IPS-20b (cell line): Measurements from ENCODE around the gene NPR1.

ENCODE experiments used
- H3K27ac ChIP-seq: one replicate; pipeline ENCODE4 v1.5.1; 2013; ENCODE audit warnings: low read length
- H3K27me3 ChIP-seq: 2 replicates; pipeline ENCODE4 v1.6.1; 2013; ENCODE audit warnings: mild to moderate bottlenecking, low read length, inconsistent platforms; ENCODE audit not compliant: insufficient read depth
- H3K36me3 ChIP-seq: 2 replicates; pipeline ENCODE4 v1.6.1; 2013; ENCODE audit warnings: low read depth, mild to moderate bottlenecking, inconsistent platforms, low read length, moderate library complexity; ENCODE audit not compliant: insufficient read depth
- H3K4me1 ChIP-seq: 2 replicates; pipeline ENCODE4 v1.6.1; 2013; ENCODE audit warnings: mild to moderate bottlenecking, control low read depth, inconsistent platforms, low read length, moderate library complexity; ENCODE audit not compliant: insufficient read depth
- H3K4me3 ChIP-seq: 2 replicates; pipeline ENCODE4 v1.5.1; 2013; ENCODE audit warnings: mild to moderate bottlenecking, low read length, inconsistent platforms
- H3K9ac ChIP-seq: 2 replicates; pipeline ENCODE4 v1.6.1; 2013; ENCODE audit warnings: low read depth, mild to moderate bottlenecking, inconsistent platforms, low read length, moderate library complexity
- H3K9me3 ChIP-seq: 2 replicates; pipeline ENCODE4 v1.6.1; 2013; ENCODE audit warnings: mild to moderate bottlenecking, low read depth, low read length, inconsistent platforms; ENCODE audit not compliant: insufficient read depth

NPR1 gene

DNA sequence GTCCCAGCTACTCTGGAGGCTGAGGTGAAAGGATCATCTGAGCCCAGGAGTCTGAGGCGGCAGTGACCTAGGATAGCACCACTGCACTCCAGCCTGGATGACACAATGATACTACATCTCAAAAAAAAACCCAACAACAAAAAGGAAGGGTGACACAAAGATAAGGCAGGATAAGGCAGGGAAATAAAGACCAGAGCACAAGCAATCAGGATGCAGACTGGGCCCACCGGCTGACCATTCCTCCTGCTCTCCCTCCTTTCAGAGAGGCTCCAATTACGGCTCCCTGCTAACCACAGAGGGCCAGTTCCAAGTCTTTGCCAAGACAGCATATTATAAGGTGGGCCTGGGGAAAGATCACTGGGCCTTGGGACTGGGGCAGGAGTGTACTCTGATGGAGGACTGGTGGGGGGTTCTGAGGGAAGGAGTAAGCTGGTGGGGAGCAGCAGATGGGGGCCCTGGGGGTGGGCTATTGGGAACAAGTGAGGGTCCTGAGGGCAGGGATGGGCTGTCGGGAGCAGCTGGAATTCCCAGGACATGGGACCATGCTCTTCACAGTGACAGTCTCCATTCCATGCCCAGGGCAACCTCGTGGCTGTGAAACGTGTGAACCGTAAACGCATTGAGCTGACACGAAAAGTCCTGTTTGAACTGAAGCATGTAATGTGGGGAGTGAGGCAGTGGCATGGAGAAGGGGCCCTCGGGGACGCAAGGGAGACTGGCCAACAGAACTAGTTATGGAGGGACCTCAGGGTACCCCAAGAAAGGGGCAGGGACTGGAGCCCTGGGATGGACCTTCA lies 7.3 kb downstream of the NPR1 start:
- Histone ChIP-seq H3K4me1 (peaks cover 1% of the 10 kb centered on the region; the same call in 1 of the 2 replicates), H3K27ac (no peak overlapping the region), H3K9me3 (no peaks in the 10 kb centered on the region), H3K9ac (no peak overlapping the region), H3K27me3 (peaks cover 11% of the 10 kb centered on the region), H3K4me3 (no peak overlapping the region), H3K36me3 (peaks cover 19% of the 10 kb centered on the region; the same call in 1 of the 2 replicates)

DNA sequence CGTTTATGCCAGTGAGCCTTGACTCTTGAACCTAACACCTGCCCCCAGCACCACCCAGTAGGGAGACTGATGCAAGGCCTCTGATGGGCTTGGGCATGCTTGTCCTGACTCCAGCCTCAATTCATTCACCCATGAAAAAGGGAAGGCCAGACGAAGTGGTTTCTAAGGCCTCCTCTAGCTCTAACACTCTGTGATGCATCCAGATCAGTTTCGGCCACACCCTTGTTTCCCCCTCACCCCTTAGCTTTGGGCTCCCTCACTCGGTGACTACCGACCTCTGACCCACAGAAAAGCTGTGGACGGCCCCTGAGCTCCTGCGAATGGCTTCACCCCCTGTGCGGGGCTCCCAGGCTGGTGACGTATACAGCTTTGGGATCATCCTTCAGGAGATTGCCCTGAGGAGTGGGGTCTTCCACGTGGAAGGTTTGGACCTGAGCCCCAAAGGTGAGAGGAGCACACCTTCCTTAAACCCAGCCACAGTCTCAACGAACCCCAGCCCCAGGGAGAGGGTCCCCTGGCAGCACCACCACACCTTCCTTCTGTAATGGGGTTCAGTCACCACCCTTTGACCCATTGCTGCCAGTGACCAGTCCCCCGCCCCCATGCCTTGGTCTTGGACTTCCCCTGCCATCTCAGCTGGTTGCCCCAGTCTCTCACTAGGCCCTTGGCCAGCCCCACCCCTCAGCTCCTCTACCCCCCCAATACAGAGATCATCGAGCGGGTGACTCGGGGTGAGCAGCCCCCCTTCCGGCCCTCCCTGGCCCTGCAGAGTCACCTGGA lies 9.0 kb downstream of the NPR1 start:
- no peaks in the 10 kb centered on the region for H3K27me3 ChIP-seq
- H3K9ac ChIP-seq: no peak overlapping the region
- no peaks in the 10 kb centered on the region for H3K9me3 ChIP-seq
- H3K4me1 ChIP-seq: no peaks in the 10 kb centered on the region
- no peak overlapping the region for H3K27ac ChIP-seq
- no peak overlapping the region for H3K4me3 ChIP-seq
- peaks cover 15% of the 10 kb centered on the region; the same call in 1 of the 2 replicates for H3K36me3 ChIP-seq

- H3K4me1 ChIP-seq: no peaks in the 10 kb centered on the region
- no peak overlapping the region for H3K9ac ChIP-seq
- H3K36me3 ChIP-seq: peaks cover 11% of the 10 kb centered on the region; the same call in 1 of the 2 replicates
- H3K27ac ChIP-seq: no peak overlapping the region
- H3K9me3 ChIP-seq: no peaks in the 10 kb centered on the region
- H3K27me3 ChIP-seq: no peaks in the 10 kb centered on the region
- H3K4me3 ChIP-seq: no peak overlapping the region
Observed at GRCh38 chr1:153688276-153688675, 9.8 kb downstream of the NPR1 start.

- no peaks in the 10 kb centered on the region for H3K4me1 ChIP-seq
- no peak overlapping the region; the same call in 1 of the 2 replicates for H3K9ac ChIP-seq
- H3K27me3 ChIP-seq: no peaks in the 10 kb centered on the region
- H3K36me3 ChIP-seq: peaks cover 9% of the 10 kb centered on the region; the same call in 1 of the 2 replicates
- no peak overlapping the region for H3K4me3 ChIP-seq
- no peaks in the 10 kb centered on the region for H3K9me3 ChIP-seq
- H3K27ac ChIP-seq: no peak overlapping the region
Observed at GRCh38 chr1:153688736-153689328, 10.3 kb downstream of the NPR1 start.

GRCh38 chr1:153693466-153693865 lies 15.0 kb downstream of the NPR1 start:
- Histone ChIP-seq H3K27me3 (no peaks in the 10 kb centered on the region), H3K9ac (no peak overlapping the region), H3K27ac (no peak overlapping the region), H3K4me1 (peaks cover 15% of the 10 kb centered on the region; the same call in 1 of the 2 replicates), H3K36me3 (no peaks in the 10 kb centered on the region; the same call in 1 of the 2 replicates), H3K9me3 (no peaks in the 10 kb centered on the region), H3K4me3 (no peak overlapping the region)

DNA sequence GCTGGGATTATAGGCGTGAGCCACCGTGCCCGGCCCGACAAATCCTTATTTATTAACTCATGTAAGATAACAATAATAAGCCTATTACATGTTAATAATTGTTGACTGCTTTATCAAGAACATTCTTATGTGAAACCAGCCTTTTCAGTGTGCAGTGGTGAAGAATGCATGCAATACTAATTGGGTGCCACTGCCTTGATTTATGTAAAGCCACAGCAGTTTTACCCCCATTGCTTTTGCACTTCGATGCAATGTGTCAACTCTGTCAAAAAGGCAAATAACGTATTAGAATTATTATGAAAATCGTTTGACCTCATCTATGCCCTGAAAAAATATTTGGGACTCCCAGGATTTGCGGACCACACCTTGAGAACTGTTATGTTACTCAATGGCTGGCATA lies 18.3 kb downstream of the NPR1 start:
- no peaks in the 10 kb centered on the region for H3K9me3 ChIP-seq
- H3K4me1 ChIP-seq: peaks cover 24% of the 10 kb centered on the region
- no peaks in the 10 kb centered on the region for H3K27me3 ChIP-seq
- H3K4me3 ChIP-seq: no peak overlapping the region
- no peaks in the 10 kb centered on the region for H3K36me3 ChIP-seq
- H3K27ac ChIP-seq: no peak overlapping the region
- peak overlapping the region; percentile 77; the same call in 1 of the 2 replicates for H3K9ac ChIP-seq

- Histone ChIP-seq H3K9me3 (no peaks in the 10 kb centered on the region), H3K9ac (peak overlapping the region; percentile 77; the same call in 1 of the 2 replicates)
Observed at GRCh38 chr1:153697191-153698019, 18.9 kb downstream of the NPR1 start.

DNA sequence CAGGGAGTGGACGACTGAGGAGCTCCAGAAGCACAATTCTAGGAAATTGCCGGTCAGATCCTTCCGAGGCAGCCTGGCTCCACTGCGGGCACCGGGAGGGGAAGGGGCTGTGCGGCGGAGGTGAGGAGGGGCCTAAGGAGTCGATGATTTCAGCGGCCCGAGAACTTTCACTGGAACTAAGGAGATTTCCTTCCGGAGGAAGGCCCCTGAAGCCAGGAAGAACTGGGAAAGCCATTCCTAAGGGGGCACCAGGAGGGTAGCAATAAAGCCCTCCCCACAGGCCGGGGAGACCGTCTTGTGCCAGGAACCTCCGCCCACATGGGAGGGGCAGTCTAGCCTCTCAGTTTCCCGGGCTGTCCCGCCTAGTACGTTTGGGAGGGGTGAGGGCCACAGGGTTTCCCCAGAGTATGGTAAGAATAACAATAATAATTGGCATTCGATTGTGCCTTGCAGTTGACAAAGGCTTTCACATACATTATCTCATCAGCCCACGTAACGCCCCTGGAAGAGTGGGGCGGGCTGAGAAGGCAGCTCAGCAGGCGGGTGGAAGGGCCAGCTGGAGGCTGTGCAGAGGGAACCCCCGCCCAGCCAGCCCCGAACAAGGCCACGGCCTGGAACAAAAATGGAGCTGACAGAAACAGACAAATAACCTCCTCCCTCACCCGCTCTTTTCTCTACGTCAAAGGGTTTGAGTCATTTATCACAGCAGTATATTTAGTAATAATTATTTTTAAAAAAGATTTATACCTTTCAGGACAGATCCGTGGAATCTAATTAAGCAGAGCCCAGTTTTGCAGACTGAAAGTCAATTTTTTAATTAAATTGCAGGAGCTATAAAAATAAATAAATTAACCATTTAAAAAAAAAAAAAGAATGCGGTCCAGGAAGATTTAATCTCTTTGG lies 19.8 kb downstream of the NPR1 start:
- Histone ChIP-seq H3K4me1 (peaks cover 24% of the 10 kb centered on the region), H3K4me3 (peak overlapping the region; percentile 47; the same call in 1 of the 2 replicates), H3K36me3 (no peaks in the 10 kb centered on the region), H3K27me3 (no peaks in the 10 kb centered on the region), H3K27ac (peak overlapping the region; percentile 93), H3K9me3 (no peaks in the 10 kb centered on the region), H3K9ac (peak overlapping the region; percentile 77; the same call in 1 of the 2 replicates)

More at GRCh38 chr1:153697191-153698019, 18.9 kb downstream of the NPR1 start:
- no peaks in the 10 kb centered on the region for H3K36me3 ChIP-seq
- H3K4me3 ChIP-seq: peak overlapping the region; percentile 47; the same call in 1 of the 2 replicates
- peak overlapping the region; percentile 93 for H3K27ac ChIP-seq
- peaks cover 24% of the 10 kb centered on the region for H3K4me1 ChIP-seq
- H3K27me3 ChIP-seq: no peaks in the 10 kb centered on the region

DNA sequence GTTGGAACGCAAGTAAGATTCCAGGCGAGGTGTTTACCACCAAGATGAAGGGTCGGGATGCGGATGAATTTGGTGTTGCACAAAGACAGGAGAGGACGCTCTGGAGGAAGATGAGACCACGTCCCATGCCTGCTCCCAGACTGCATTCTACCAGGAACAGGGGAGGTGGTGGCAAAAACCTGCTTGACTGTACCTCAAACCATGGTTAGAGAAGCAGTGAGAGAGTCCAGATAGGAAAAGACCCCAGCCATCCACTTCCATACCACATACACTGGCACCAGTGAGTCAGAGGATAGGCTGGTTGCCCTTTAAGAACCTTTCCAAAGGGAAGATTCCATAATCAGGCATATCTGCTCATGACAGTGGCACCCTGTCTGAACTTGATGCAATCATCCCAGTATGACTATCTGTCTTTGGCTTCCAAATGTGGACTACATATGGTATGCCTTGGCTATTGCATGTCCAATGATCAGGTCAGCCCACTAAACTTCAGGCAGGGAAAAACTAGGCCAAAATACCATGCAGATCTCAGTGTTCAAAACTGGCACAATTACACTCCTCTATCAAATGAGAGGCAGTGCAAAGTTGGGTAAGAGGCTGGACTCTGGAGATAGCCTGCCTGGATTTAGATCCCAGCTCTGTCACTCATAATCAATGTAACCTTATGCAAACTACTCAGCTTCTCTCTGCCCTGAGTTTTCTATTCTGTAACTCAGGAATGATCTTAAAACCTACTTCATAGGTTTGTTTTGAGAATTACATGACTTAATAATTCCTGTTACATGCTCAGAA lies 20.6 kb downstream of the NPR1 start:
- H3K4me3 ChIP-seq: no peak overlapping the region
- no peaks in the 10 kb centered on the region for H3K27me3 ChIP-seq
- H3K27ac ChIP-seq: no peak overlapping the region
- no peaks in the 10 kb centered on the region for H3K36me3 ChIP-seq
- H3K9ac ChIP-seq: no peak overlapping the region
- H3K4me1 ChIP-seq: peaks cover 24% of the 10 kb centered on the region
- H3K9me3 ChIP-seq: no peaks in the 10 kb centered on the region

- no peak overlapping the region for H3K27ac ChIP-seq
- H3K4me3 ChIP-seq: no peak overlapping the region
Observed at GRCh38 chr1:153699768-153700167, 21.3 kb downstream of the NPR1 start.

More at GRCh38 chr1:153699768-153700167, 21.3 kb downstream of the NPR1 start:
- H3K9ac ChIP-seq: no peak overlapping the region
- no peaks in the 10 kb centered on the region for H3K9me3 ChIP-seq
- peaks cover 24% of the 10 kb centered on the region for H3K4me1 ChIP-seq
- no peaks in the 10 kb centered on the region for H3K36me3 ChIP-seq
- no peaks in the 10 kb centered on the region for H3K27me3 ChIP-seq
